Stomach (tissue), 4 donors: ENCODE results near the gene ZXDC.

ENCODE experiments used
- POLR2A ChIP-seq, 4 donors: fragments of 450-650 bp; IDR thresholded peaks; one replicate each; pipeline ENCODE4 v1.6.1; 2016; ENCODE audit warnings: antibody characterized with exemption in 4 of 4, control low read depth in 2 of 4, mild to moderate bottlenecking in 1 of 4, moderate library complexity in 1 of 4
- TF ChIP-seq, protein P1 (sequence below), 7 experiments: fragments of 450-650 bp in 4 of 7; fragments of 200-600 bp in 3 of 7; sonication (generic) in 3 of 7; IDR thresholded peaks; one replicate each; pipeline ENCODE4 v1.5.1; 2016 to 2019; ENCODE audit warnings: antibody characterized with exemption in 7 of 7, control low read depth in 2 of 7, mild to moderate bottlenecking in 1 of 7

DNA sequence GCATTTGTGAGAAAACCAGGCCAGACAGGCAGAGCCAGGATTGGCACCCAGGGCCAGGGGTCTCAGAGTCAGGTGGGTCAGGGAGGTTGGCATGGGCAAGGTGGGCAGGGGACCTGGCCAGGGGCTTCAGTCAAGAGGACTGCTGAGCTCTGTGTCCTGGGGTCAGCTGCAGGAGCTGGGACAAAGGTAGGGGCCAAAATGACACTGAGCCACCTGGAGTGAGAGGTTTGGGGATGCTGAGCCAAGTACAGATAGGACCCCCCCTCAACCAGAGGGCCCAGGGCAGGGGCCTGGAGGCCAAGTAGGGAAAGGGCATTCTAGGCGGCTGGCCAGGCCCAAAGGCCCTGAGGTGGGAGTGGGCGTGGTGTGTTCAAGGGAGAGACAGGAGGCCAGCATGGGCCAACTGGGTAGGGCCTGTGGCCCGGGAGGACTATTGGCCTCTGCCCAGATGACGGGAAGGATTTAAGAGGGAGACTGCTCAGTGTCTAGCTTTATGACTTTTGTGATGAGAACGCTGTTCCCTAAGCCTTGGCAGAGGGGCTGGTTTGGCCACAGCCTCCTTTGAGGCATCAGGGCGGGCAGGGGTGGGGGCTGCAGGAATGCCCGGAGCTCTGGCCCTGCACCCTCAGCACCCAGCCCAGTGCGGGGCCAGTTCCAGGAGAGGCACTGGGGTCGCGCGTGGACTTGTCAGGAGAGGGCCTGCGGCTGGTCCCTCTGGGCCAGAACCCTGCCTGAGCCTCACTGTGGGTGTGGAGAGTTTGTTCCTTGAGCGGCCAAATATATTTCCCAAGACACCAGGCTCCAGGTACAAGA lies 77.9 kb downstream of the ZXDC start:
- TF ChIP-seq POLR2A (IDR thresholded peaks at IDR 0.05) = no peak
- TF ChIP-seq, protein P1, sequence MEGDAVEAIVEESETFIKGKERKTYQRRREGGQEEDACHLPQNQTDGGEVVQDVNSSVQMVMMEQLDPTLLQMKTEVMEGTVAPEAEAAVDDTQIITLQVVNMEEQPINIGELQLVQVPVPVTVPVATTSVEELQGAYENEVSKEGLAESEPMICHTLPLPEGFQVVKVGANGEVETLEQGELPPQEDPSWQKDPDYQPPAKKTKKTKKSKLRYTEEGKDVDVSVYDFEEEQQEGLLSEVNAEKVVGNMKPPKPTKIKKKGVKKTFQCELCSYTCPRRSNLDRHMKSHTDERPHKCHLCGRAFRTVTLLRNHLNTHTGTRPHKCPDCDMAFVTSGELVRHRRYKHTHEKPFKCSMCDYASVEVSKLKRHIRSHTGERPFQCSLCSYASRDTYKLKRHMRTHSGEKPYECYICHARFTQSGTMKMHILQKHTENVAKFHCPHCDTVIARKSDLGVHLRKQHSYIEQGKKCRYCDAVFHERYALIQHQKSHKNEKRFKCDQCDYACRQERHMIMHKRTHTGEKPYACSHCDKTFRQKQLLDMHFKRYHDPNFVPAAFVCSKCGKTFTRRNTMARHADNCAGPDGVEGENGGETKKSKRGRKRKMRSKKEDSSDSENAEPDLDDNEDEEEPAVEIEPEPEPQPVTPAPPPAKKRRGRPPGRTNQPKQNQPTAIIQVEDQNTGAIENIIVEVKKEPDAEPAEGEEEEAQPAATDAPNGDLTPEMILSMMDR (IDR thresholded peaks at IDR 0.05) = no peak
